BLaER1 (cell line): ENCODE data around the gene SGK1.

Source experiments
- H3K27ac ChIP-seq: shearing (Covaris generic); formaldehyde crosslinking; 2 replicates; pipeline ENCODE4 v1.8.1; 2022
- H3K27me3 ChIP-seq: shearing (Covaris generic); formaldehyde crosslinking; 2 replicates; pipeline ENCODE4 v1.8.1; 2022
- H3K36me3 ChIP-seq: shearing (Covaris generic); formaldehyde crosslinking; 2 replicates; pipeline ENCODE4 v1.8.1; 2022
- H3K4me1 ChIP-seq: shearing (Covaris generic); formaldehyde crosslinking; 2 replicates; pipeline ENCODE4 v1.8.1; 2022
- H3K4me2 ChIP-seq: shearing (Covaris generic); formaldehyde crosslinking; 2 replicates; pipeline ENCODE4 v1.8.1; 2022
- H3K4me3 ChIP-seq: shearing (Covaris generic); formaldehyde crosslinking; 2 replicates; pipeline ENCODE4 v1.8.1; 2022
- H3K9ac ChIP-seq: shearing (Covaris generic); formaldehyde crosslinking; 2 replicates; pipeline ENCODE4 v1.8.1; 2022
- H3K9me3 ChIP-seq: shearing (Covaris generic); formaldehyde crosslinking; 2 replicates; pipeline ENCODE4 v1.8.1; 2022
- H4K20me1 ChIP-seq: shearing (Covaris generic); formaldehyde crosslinking; 2 replicates; pipeline ENCODE4 v1.8.1; 2022
- Cebpa-rat ChIP-seq: shearing (Covaris generic); IDR thresholded peaks from 2 replicates; pipeline ENCODE4 v1.8.1; 2022

The SGK1 gene

GRCh38 chr6:134177753-134178160 is 140.2 kb downstream of the SGK1 start:
- peak overlapping the region; percentile 42 for H3K9ac ChIP-seq
- peak; percentile 89 for TF ChIP-seq Cebpa-rat
- H3K27ac ChIP-seq = 0 out of 2 replicates have a peak overlapping the region, but pooled peaks have one; percentile 42
- peaks cover 47% of the 10 kb centered on the region for H3K4me1 ChIP-seq
- H3K27me3 ChIP-seq = peaks cover 10% of the 10 kb centered on the region
- H3K4me2 ChIP-seq = peak overlapping the region; percentile 76
- no peaks in the 10 kb centered on the region for H3K9me3 ChIP-seq
- H4K20me1 ChIP-seq = peaks cover 16% of the 10 kb centered on the region; the same call in 1 of the 2 replicates
- peaks cover 6% of the 10 kb centered on the region; the same call in 1 of the 2 replicates for H3K36me3 ChIP-seq
- peak overlapping the region; percentile 62 for H3K4me3 ChIP-seq

GRCh38 chr6:134177236-134177635 is 140.7 kb downstream of the SGK1 start:
- Histone ChIP-seq H3K9ac (no peak overlapping the region), H3K4me3 (no peak overlapping the region), H3K36me3 (peaks cover 11% of the 10 kb centered on the region), H3K9me3 (no peaks in the 10 kb centered on the region), H3K27ac (no peak overlapping the region), H3K4me2 (peak overlapping the region; percentile 76), H3K4me1 (peaks cover 52% of the 10 kb centered on the region), H4K20me1 (peaks cover 21% of the 10 kb centered on the region), H3K27me3 (peaks cover 10% of the 10 kb centered on the region)
- TF ChIP-seq Cebpa-rat = no peak

- Histone ChIP-seq H3K4me1 (peaks cover 61% of the 10 kb centered on the region), H3K9ac (peak overlapping the region; percentile 82; the same call in 1 of the 2 replicates), H3K4me2 (peak overlapping the region; percentile 95), H3K4me3 (peak overlapping the region; percentile 89), H3K9me3 (no peaks in the 10 kb centered on the region), H3K36me3 (peaks cover 20% of the 10 kb centered on the region), H3K27me3 (peaks cover 10% of the 10 kb centered on the region), H4K20me1 (peaks cover 30% of the 10 kb centered on the region), H3K27ac (no peak overlapping the region)
- no peak for TF ChIP-seq Cebpa-rat
Measured at GRCh38 chr6:134176264-134176975, 141.5 kb downstream of the SGK1 start.

- H3K4me1 ChIP-seq = peaks cover 61% of the 10 kb centered on the region
- peaks cover 27% of the 10 kb centered on the region for H3K36me3 ChIP-seq
- TF ChIP-seq Cebpa-rat = no peak
- H4K20me1 ChIP-seq = peaks cover 32% of the 10 kb centered on the region
- peak overlapping the region; percentile 95 for H3K4me2 ChIP-seq
- H3K9me3 ChIP-seq = no peaks in the 10 kb centered on the region
- H3K9ac ChIP-seq = peak overlapping the region; percentile 82
- peak overlapping the region; percentile 83 for H3K27ac ChIP-seq
- H3K4me3 ChIP-seq = peak overlapping the region; percentile 89
- H3K27me3 ChIP-seq = peaks cover 10% of the 10 kb centered on the region
Measured at GRCh38 chr6:134175532-134176263, 142.2 kb downstream of the SGK1 start.

- Histone ChIP-seq H4K20me1 (peaks cover 38% of the 10 kb centered on the region), H3K27me3 (peaks cover 10% of the 10 kb centered on the region), H3K4me1 (peaks cover 66% of the 10 kb centered on the region), H3K9ac (peak overlapping the region; percentile 82), H3K4me3 (peak overlapping the region; percentile 89), H3K4me2 (peak overlapping the region; percentile 95), H3K9me3 (no peaks in the 10 kb centered on the region), H3K27ac (peak overlapping the region; percentile 83), H3K36me3 (peaks cover 35% of the 10 kb centered on the region)
- TF ChIP-seq Cebpa-rat = no peak
Measured at GRCh38 chr6:134174672-134175531, 143.0 kb downstream of the SGK1 start.

- H3K9ac ChIP-seq = peak overlapping the region; percentile 82
- peaks cover 42% of the 10 kb centered on the region for H4K20me1 ChIP-seq
- H3K27ac ChIP-seq = peak overlapping the region; percentile 46
- peak overlapping the region; percentile 95 for H3K4me2 ChIP-seq
- H3K36me3 ChIP-seq = peaks cover 42% of the 10 kb centered on the region
- H3K4me1 ChIP-seq = peaks cover 67% of the 10 kb centered on the region
- peaks cover 10% of the 10 kb centered on the region for H3K27me3 ChIP-seq
- H3K4me3 ChIP-seq = peak overlapping the region; percentile 89
- TF ChIP-seq Cebpa-rat = no peak
- no peaks in the 10 kb centered on the region for H3K9me3 ChIP-seq
Measured at GRCh38 chr6:134173936-134174671, 143.8 kb downstream of the SGK1 start.

- Histone ChIP-seq H3K4me3 (peak overlapping the region; percentile 89), H4K20me1 (peaks cover 42% of the 10 kb centered on the region), H3K9ac (peak overlapping the region; percentile 37; the same call in 1 of the 2 replicates), H3K27ac (no peak overlapping the region), H3K4me1 (peaks cover 65% of the 10 kb centered on the region), H3K9me3 (no peaks in the 10 kb centered on the region), H3K4me2 (peak overlapping the region; percentile 95), H3K27me3 (peaks cover 10% of the 10 kb centered on the region), H3K36me3 (peaks cover 49% of the 10 kb centered on the region)
- no peak for TF ChIP-seq Cebpa-rat
Measured at GRCh38 chr6:134173366-134173725, 144.6 kb downstream of the SGK1 start.

- Histone ChIP-seq H3K9me3 (no peaks in the 10 kb centered on the region), H3K4me3 (peak overlapping the region; percentile 89), H3K4me2 (peak overlapping the region; percentile 95), H3K9ac (peak overlapping the region; percentile 37; the same call in 1 of the 2 replicates), H3K36me3 (peaks cover 54% of the 10 kb centered on the region), H3K27me3 (peaks cover 10% of the 10 kb centered on the region), H4K20me1 (peaks cover 42% of the 10 kb centered on the region), H3K27ac (no peak overlapping the region), H3K4me1 (peaks cover 62% of the 10 kb centered on the region)
- no peak for TF ChIP-seq Cebpa-rat
Measured at GRCh38 chr6:134172706-134173365, 145.1 kb downstream of the SGK1 start.
